GM12873 (cell line): Measurements from ENCODE around the gene CCDC93.

ENCODE experiments used
- CTCF ChIP-seq: IDR thresholded peaks from 2 replicates; pipeline ENCODE4 v1.5.1; 2012; ENCODE audit warnings: low read depth, mild to moderate bottlenecking, moderate library complexity, low read length, control low read depth; ENCODE audit not compliant: insufficient read depth; ENCODE audit errors: missing control alignments

Gene CCDC93

GRCh38 chr2:117977696-117978095, 36.2 kb downstream of the CCDC93 start:
- TF ChIP-seq CTCF = no peak

GRCh38 chr2:117976581-117976980, 37.3 kb downstream of the CCDC93 start:
- TF ChIP-seq CTCF = no peak

- TF ChIP-seq CTCF = no peak
These were observed 40.3 kb downstream of the CCDC93 start for GRCh38 chr2:117973498-117974082.

- no peak for TF ChIP-seq CTCF
These were observed 41.3 kb downstream of the CCDC93 start for GRCh38 chr2:117972476-117973123.

GRCh38 chr2:117968722-117969121, 45.1 kb downstream of the CCDC93 start:
- TF ChIP-seq CTCF = no peak

- no peak for TF ChIP-seq CTCF
These were observed 45.7 kb downstream of the CCDC93 start for GRCh38 chr2:117967977-117968718.

GRCh38 chr2:117963446-117963845, 50.4 kb downstream of the CCDC93 start:
- TF ChIP-seq CTCF = no peak
